Spleen (tissue), 11 donors: ENCODE measurements around the gene CSNK1G2. TPM values are rescaled to one million over a fixed set of nuclear protein-coding genes. Genes with fewer than 3 reads are reported as not detected.

Experiments
- DNase-seq: peaks from one replicate; pipeline ENCODE4 v3.0.0-alpha.2; 2020
- H3K27ac ChIP-seq, 8 donors: fragments of 200-600 bp; sonication (generic) in 7 of 8; 1 replicate in 4 of 8; 2 replicates in 4 of 8; pipeline versions ENCODE4 v1.5.0 to v1.8.0; 2016 to 2021; ENCODE audit warnings: inconsistent platforms in 4 of 8, mild to moderate bottlenecking in 4 of 8, moderate library complexity in 1 of 8
- H3K27me3 ChIP-seq, 7 donors: fragments of 200-600 bp; sonication (generic) in 6 of 7; replicated peaks in 1 of 7; 1 replicate in 4 of 7; 2 replicates in 3 of 7; pipeline versions ENCODE4 v1.5.0 to v1.8.0; 2016 to 2021; ENCODE audit warnings: inconsistent platforms in 3 of 7, mild to moderate bottlenecking in 1 of 7
- H3K36me3 ChIP-seq, 6 donors: fragments of 200-600 bp; sonication (generic) in 5 of 6; 1 replicate in 4 of 6; 2 replicates in 2 of 6; pipeline versions ENCODE4 v1.5.0 to v1.8.0; 2016 to 2021; ENCODE audit warnings: inconsistent platforms in 2 of 6
- H3K4me1 ChIP-seq, 6 donors: fragments of 200-600 bp; sonication (generic) in 5 of 6; 1 replicate in 3 of 6; 2 replicates in 3 of 6; pipeline versions ENCODE4 v1.5.0 to v1.8.0; 2016 to 2021; ENCODE audit warnings: inconsistent platforms in 3 of 6
- H3K4me3 ChIP-seq, 8 donors: fragments of 200-600 bp; sonication (generic) in 7 of 8; 1 replicate in 4 of 8; 2 replicates in 4 of 8; pipeline versions ENCODE4 v1.5.0 to v1.8.0; 2016 to 2021; ENCODE audit warnings: inconsistent platforms in 4 of 8, mild to moderate bottlenecking in 4 of 8, moderate library complexity in 2 of 8
- H3K9me3 ChIP-seq, 8 donors: fragments of 200-600 bp; sonication (generic) in 7 of 8; 1 replicate in 4 of 8; 2 replicates in 4 of 8; pipeline versions ENCODE4 v1.5.0 to v1.8.0; 2016 to 2021; ENCODE audit warnings: inconsistent platforms in 4 of 8
- CTCF ChIP-seq, 11 experiments: fragments of 200-600 bp in 7 of 11; fragments of 450-650 bp in 4 of 11; sonication (generic) in 4 of 11; IDR thresholded peaks in 8 of 11; conservative IDR thresholded peaks in 3 of 11; 1 replicate in 7 of 11; 2 replicates in 4 of 11; pipeline versions ENCODE4 v1.4.0 to v1.8.0; 2016 to 2021; ENCODE audit warnings: antibody characterized with exemption in 11 of 11, inconsistent platforms in 4 of 11, mild to moderate bottlenecking in 1 of 11
- POLR2A ChIP-seq, 3 donors: fragments of 450-650 bp; IDR thresholded peaks; one replicate each; pipeline ENCODE4 v1.5.1; 2017; ENCODE audit warnings: antibody characterized with exemption in 3 of 3, mild to moderate bottlenecking in 1 of 3
- POLR2AphosphoS5 ChIP-seq, 3 donors: sonication (generic); formaldehyde crosslinking; IDR thresholded peaks; one replicate each; pipeline ENCODE4 v1.5.1; 2017; ENCODE audit warnings: antibody characterized with exemption in 3 of 3
- WGBS, 5 donors: extraction: QIAGEN DNeasy Blood & Tissue Kit in 3 of 5; methylation state at CpG; one replicate each; pipeline versions ENCODE4 v1.1.5 to v1.1.7; 2013 to 2018; 5-methylcytosine and 5-hydroxymethylcytosine counted together
- intact Hi-C: fragments of 100-400 bp; cut with DNase I; formaldehyde crosslinking; loops from one replicate; pipeline ENCODE4 v1.15.0; 2023; ENCODE audit warnings: low total_unique reads
- polyA plus RNA-seq, 3 donors: library from polyadenylated mRNA; stranded (reverse); fragments of 200-250 nt; gene quantifications; one replicate each; pipeline ENCODE4 v1.2.1, GENCODE V29; 2013
- total RNA-seq, 7 donors: library from RNA; depleted of rRNA in 3 of 7; stranded (reverse); fragments of >200 nt in 3 of 7; fragmentation: NEBNext Ultra II Directional in 4 of 7; extraction: Animal tissue kit (Norgen Biotek cat#: 25700) in 4 of 7; gene quantifications; one replicate each; pipeline versions ENCODE4 v1.1.0 to v1.2.1, GENCODE V29; 2016 to 2021
- donor health status: healthy with polysubstance abuse.
- donor health status: DM: no; HTN: no; CAD: no; lungs with moderate emphysema.
- donor health status: DM: no; HTN: no; CAD: no.
- donor health status: Bipolar disorder and iron deficiency.
- donor health status: healthy.
- donor health status: DM: no; HTN: no; CAD: no.
- donor health status: DM: yes; HTN: yes; CAD: no.

CSNK1G2 gene
- total and polyA plus RNA-seq, 10 donors, result 52.5 to 120 (median 93.8) TPM

DNA sequence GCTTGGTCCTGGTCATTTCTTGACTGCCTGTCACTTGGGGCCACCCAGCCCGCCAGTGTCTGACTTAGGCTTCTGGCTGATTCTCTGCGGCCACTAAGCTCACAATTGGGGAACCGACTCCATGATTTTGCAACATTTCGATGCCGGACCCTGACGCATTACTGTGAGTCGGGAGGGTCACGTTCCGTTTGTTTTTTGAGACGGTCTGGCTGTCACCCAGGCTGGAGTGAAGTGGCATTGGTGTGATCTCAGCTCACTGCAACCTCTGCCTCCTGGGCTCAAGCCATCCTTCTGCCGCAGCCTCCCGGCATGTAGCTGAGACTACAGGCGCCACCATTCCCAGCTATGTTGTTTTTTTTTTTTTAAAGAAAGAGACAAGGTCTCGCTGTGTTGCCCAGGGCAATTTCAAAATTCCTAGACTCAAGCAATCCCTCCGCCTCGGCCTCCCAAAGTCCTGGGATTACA is 39.0 kb upstream of the CSNK1G2 start:
- Histone ChIP-seq H3K9me3 (no peaks in the 10 kb centered on the region), H3K36me3 (peaks cover 0 to 6% (median 0%) of the 10 kb centered on the region in 6 donors), H3K27me3 (no peaks in the 10 kb centered on the region), H3K27ac (peak overlapping the region in 7 of 8 donors; percentile 51 to 94 (median 92)), H3K4me1 (peaks cover 20 to 89% (median 57%) of the 10 kb centered on the region in 6 donors), H3K4me3 (peak overlapping the region in 1 of 8 donors; percentile 28)
- TF ChIP-seq POLR2AphosphoS5 (IDR thresholded peaks at IDR 0.05), result peak; percentile 7 to 71 (median 56)
- no peak for TF ChIP-seq CTCF (IDR thresholded peaks at IDR 0.05 in 8 of 11, conservative IDR thresholded peaks at IDR 0.05 in 3 of 11)
- WGBS, 5 donors, result 48 to 87% (median 74%) methylated on average over 16 of the region's 16 CpGs
- no peak for DNase-seq
- intact Hi-C loops, result no loop called here

DNA sequence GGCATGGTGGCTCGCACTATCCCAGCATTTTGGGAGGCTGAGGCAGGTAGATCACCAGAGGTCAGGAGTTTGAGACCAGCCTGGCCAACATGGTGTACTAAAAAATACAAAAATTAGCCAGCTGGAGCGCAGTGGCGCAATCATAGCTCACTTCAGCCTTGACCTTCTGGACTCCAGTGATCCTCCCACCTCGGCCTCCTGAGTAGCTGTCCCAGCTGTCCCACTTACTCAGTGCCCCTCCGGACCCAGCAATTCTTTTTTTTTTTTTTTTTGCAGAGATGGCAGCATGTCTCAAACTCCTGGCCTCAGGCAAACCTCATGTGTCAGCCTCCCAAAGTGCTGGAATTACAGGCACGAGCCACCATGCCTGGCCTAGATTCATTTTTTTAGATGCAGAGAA is 38.0 kb upstream of the CSNK1G2 start:
- H3K27me3 ChIP-seq, result no peaks in the 10 kb centered on the region
- H3K4me1 ChIP-seq, result peaks cover 19 to 89% (median 58%) of the 10 kb centered on the region in 6 donors
- peak overlapping the region; percentile 27 to 94 (median 90) for H3K27ac ChIP-seq
- H3K9me3 ChIP-seq, result no peaks in the 10 kb centered on the region
- 62 to 81% (median 72%) methylated on average over 6 of the region's 6 CpGs for WGBS, 5 donors
- DNase-seq, result no peak
- H3K36me3 ChIP-seq, result peaks cover 0 to 15% (median 0%) of the 10 kb centered on the region in 6 donors
- no peak overlapping the region for H3K4me3 ChIP-seq
- intact Hi-C loops, result no loop called here
- TF ChIP-seq POLR2AphosphoS5 (IDR thresholded peaks at IDR 0.05) (no peak), POLR2A (IDR thresholded peaks at IDR 0.05) (no peak), CTCF (IDR thresholded peaks at IDR 0.05 in 8 of 11, conservative IDR thresholded peaks at IDR 0.05 in 3 of 11) (no peak)

DNA sequence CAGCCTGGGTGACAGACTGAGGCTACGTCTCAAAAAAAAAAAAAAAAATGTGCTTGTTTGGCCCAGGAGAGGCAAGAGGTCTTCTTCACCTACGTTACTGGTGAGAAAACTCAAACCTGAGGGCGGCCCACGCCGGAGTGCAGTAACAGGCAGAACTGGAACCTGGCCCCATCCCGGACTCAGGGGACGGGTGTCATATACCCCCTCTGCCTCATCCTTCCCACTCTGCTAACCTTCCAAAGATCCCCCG is 36.2 kb upstream of the CSNK1G2 start:
- DNase-seq, result no peak
- 27 to 40% (median 38%) methylated on average over 8 of the region's 8 CpGs for WGBS, 5 donors
- Histone ChIP-seq H3K27me3 (no peaks in the 10 kb centered on the region), H3K4me3 (peak overlapping the region in 6 of 8 donors; percentile 55 to 83 (median 69)), H3K4me1 (peaks cover 27 to 91% (median 71%) of the 10 kb centered on the region in 6 donors), H3K9me3 (no peaks in the 10 kb centered on the region), H3K27ac (peak overlapping the region; percentile 58 to 94 (median 90)), H3K36me3 (peaks cover 0 to 33% (median 0%) of the 10 kb centered on the region in 6 donors)
- intact Hi-C loops, result no loop called here
- TF ChIP-seq POLR2AphosphoS5 (IDR thresholded peaks at IDR 0.05), result no peak
- TF ChIP-seq CTCF (IDR thresholded peaks at IDR 0.05 in 8 of 11, conservative IDR thresholded peaks at IDR 0.05 in 3 of 11), result no peak
- TF ChIP-seq POLR2A (IDR thresholded peaks at IDR 0.05), result no peak

- peaks cover 27 to 96% (median 73%) of the 10 kb centered on the region in 6 donors for H3K4me1 ChIP-seq
- intact Hi-C loops, result no loop called here
- DNase-seq, result peak; percentile 100
- peaks cover 0 to 35% (median 0%) of the 10 kb centered on the region in 6 donors for H3K36me3 ChIP-seq
- TF ChIP-seq POLR2A (IDR thresholded peaks at IDR 0.05) (peak in 1 of 3 donors; percentile 55), CTCF (IDR thresholded peaks at IDR 0.05 in 8 of 11, conservative IDR thresholded peaks at IDR 0.05 in 3 of 11) (peak in 4 of 11 experiments; percentile 31 to 51 (median 41)), POLR2AphosphoS5 (IDR thresholded peaks at IDR 0.05) (peak; percentile 91 to 97 (median 95))
- peak within 1 kb of the TSS; percentile 51 to 83 (median 66) for H3K4me3 ChIP-seq
- no peaks in the 10 kb centered on the region for H3K9me3 ChIP-seq
- no peaks in the 10 kb centered on the region for H3K27me3 ChIP-seq
- 0 to 1% (median 0%) methylated on average over 30 to 92 of the region's 92 CpGs for WGBS, 5 donors
- peak within 1 kb of the TSS; percentile 58 to 94 (median 90) for H3K27ac ChIP-seq
These were observed 35.7 kb upstream of the CSNK1G2 start, which contains the start of the genes ADAT3 and SCAMP4 for GRCh38 chr19:1905110-1905862. Gene ADAT3, plus strand, starts transcription at chr19:1905399. Its CDS starts 6,649 bp downstream, at chr19:1912048. Gene SCAMP4, plus strand, starts transcription at chr19:1905399. Its CDS starts 9,621 bp downstream, at chr19:1915020.
